ENCODE results near the gene CTRB1. TPM values are rescaled to one million over a fixed set of nuclear protein-coding genes. Genes with fewer than 3 reads are reported as not detected.

The CTRB1 gene
- total RNA-seq, 1 donor from 2014 or later: not detected

GRCh38 chr16:75262800-75263127 is 44.0 kb downstream of the CTRB1 start:
- ATAC-seq (no peak), DNase-seq (no peak)
- Histone ChIP-seq H3K27ac (no peak overlapping the region), H3K4me3 (peak overlapping the region; percentile 6), H3K27me3 (ENCODE audit: low read depth) (peaks cover 6% of the 10 kb centered on the region), H3K4me1 (peaks cover 67% of the 10 kb centered on the region), H3K36me3 (no peaks in the 10 kb centered on the region), H3K9me3 (no peaks in the 10 kb centered on the region)
- intact Hi-C loops (cut with DNase I): no loop called here
- TF ChIP-seq, protein P1, sequence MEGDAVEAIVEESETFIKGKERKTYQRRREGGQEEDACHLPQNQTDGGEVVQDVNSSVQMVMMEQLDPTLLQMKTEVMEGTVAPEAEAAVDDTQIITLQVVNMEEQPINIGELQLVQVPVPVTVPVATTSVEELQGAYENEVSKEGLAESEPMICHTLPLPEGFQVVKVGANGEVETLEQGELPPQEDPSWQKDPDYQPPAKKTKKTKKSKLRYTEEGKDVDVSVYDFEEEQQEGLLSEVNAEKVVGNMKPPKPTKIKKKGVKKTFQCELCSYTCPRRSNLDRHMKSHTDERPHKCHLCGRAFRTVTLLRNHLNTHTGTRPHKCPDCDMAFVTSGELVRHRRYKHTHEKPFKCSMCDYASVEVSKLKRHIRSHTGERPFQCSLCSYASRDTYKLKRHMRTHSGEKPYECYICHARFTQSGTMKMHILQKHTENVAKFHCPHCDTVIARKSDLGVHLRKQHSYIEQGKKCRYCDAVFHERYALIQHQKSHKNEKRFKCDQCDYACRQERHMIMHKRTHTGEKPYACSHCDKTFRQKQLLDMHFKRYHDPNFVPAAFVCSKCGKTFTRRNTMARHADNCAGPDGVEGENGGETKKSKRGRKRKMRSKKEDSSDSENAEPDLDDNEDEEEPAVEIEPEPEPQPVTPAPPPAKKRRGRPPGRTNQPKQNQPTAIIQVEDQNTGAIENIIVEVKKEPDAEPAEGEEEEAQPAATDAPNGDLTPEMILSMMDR (IDR thresholded peaks at IDR 0.05): no peak

- Histone ChIP-seq H3K27ac (peak overlapping the region; percentile 92), H3K36me3 (no peaks in the 10 kb centered on the region), H3K4me1 (peaks cover 60% of the 10 kb centered on the region), H3K27me3 (ENCODE audit: low read depth) (peaks cover 6% of the 10 kb centered on the region), H3K9me3 (no peaks in the 10 kb centered on the region), H3K4me3 (peak overlapping the region; percentile 98)
- intact Hi-C loops (cut with DNase I): no loop called here
- DNase-seq: no peak
- no peak for ATAC-seq
- TF ChIP-seq, protein P1 (IDR thresholded peaks at IDR 0.05): no peak
Measured at GRCh38 chr16:75263291-75263962, 44.6 kb downstream of the CTRB1 start.

DNA sequence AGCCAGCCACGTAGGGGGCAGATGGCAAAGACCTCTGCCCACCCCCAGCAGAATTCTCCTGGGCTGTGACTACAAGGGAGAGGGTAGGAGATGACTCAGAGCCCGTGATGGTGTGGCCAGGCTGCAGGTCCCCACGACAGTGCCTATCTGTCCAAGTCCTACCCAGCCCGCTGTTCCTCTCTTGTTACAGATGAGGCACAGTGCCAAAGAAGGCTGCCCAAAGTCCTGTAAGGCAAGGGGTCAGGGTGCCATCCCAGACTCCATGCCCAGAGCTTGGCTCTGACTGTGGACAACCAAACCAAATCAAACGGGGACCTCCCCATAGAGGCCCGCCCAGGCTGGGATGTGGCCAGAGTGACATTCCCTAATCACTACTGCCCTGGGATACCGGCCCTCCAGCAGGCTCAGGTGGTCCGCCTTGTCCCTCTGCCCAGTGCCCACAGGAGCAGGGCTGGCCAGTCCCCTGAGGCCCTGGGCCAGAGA is 45.2 kb downstream of the CTRB1 start:
- Histone ChIP-seq H3K4me1 (peaks cover 54% of the 10 kb centered on the region), H3K9me3 (no peaks in the 10 kb centered on the region), H3K4me3 (peak overlapping the region; percentile 98), H3K27me3 (ENCODE audit: low read depth) (peaks cover 6% of the 10 kb centered on the region), H3K36me3 (no peaks in the 10 kb centered on the region), H3K27ac (peak overlapping the region; percentile 92)
- TF ChIP-seq, protein P1 (IDR thresholded peaks at IDR 0.05): no peak
- ATAC-seq (no peak), DNase-seq (peak; percentile 45)
- intact Hi-C loops (cut with DNase I): no loop called here

DNA sequence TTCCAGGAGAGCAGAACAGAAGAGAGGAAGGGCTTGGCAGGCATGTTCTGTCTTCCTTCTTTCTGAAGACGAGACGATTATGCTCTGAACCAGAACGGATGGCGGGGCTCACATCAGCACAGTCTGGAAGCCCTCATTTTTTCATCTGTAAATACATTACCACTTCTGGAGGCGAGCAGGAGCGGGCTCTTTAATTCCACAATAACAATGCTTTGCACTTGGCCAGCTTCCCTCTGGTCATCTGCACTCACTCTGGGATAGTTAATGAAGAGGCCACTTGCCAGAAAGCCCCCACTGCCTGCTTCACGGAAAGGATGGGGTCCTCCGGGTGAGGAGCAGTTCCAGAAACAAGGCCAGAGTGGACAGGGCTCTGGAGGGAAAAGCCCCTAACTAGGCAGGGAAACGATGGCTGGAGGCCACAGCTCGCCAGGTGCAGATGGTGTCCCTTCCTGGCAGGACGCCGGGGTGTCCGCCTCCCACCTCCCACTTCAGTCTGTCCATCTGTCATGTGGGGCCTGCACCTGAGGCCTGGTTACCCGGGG is 45.7 kb downstream of the CTRB1 start:
- Histone ChIP-seq H3K27me3 (ENCODE audit: low read depth) (peaks cover 6% of the 10 kb centered on the region), H3K4me1 (peaks cover 54% of the 10 kb centered on the region), H3K36me3 (no peaks in the 10 kb centered on the region), H3K27ac (peak overlapping the region; percentile 92), H3K9me3 (no peaks in the 10 kb centered on the region), H3K4me3 (peak overlapping the region; percentile 98)
- intact Hi-C loops (cut with DNase I): no loop called here
- ATAC-seq: peak in 1 of 2 donors; percentile 0
- DNase-seq: peak; percentile 50
- TF ChIP-seq, protein P1 (IDR thresholded peaks at IDR 0.05): no peak

DNA sequence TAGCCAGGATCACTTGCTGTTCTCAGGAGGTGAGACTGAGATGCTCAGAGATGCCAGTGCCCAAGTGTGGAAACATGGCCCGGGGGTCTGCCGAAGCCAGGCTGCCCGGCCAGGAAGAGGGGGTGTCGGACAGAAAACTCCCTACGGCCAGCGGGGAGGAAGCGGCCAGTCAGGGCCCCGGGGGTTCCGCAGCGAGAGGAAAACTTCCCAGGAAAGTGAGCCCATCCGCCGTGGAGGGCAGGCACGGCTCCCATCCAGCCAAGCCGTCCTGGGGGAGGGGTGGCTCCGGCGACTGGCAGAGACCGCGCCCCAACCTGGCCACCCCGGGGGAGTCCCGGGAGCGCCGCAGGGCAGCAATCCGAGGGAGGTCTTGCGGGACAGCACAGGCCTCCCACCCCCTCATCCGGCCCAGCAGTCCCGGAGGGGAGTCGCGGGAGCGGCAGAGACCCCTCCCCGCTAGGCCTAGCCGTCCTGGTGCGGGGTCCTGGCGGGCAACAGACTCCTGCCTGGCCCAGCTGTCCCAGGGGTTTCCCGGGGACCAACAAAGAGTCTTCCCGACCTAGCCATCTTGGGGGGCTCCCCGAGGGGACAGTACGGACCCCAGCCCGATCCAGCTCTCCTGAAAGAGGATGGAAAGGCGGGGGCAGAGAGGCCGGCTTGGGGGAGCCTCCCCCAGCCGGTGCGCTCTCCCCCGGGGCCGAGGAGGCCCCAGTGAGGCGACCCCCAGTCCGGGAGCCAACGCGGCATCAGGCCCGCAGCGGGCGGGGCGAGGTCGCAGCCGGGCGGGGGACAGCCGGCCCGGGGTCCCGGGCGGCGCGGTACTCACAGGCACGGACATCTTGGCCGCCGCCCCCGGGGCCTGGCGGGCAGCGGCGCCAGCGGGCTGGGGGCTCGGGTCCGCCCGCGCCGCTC is 46.5 kb downstream of the CTRB1 start:
- TF ChIP-seq, protein P1 (IDR thresholded peaks at IDR 0.05): no peak

More for the DNA sequence above, 46.5 kb downstream of the CTRB1 start:
- peaks cover 6% of the 10 kb centered on the region for H3K27me3 ChIP-seq (ENCODE audit: low read depth)
- DNase-seq (peak; percentile 63), ATAC-seq (peak; percentile 31 to 56)
- intact Hi-C loops (cut with DNase I): no loop called here
- H3K4me3 ChIP-seq: peak overlapping the region; percentile 98
- H3K36me3 ChIP-seq: no peaks in the 10 kb centered on the region
- H3K9me3 ChIP-seq: no peaks in the 10 kb centered on the region
- H3K4me1 ChIP-seq: peaks cover 54% of the 10 kb centered on the region
- peak overlapping the region; percentile 92 for H3K27ac ChIP-seq
